ENCODE measurements around the gene GPR37L1.

The GPR37L1 gene

DNA sequence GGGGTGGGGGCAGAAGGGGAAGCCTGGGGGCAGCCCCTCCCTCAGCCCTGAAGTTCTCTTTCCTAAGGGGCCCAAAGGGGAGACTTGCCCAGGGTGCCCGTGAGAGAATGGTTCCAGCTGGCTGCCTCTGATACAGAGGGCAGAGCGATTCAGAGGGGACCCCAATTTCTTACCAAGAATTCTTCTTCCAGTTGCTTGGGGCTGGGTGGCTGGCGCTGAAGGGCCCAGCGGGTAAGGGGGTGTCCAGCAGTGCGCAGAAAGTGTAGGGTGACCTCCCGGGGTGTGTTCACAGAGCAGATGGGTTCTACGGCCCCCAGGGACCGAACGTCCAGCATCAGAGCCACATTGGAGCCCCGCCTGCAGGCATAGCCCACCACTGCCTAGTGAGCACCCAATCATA lies 35.2 kb downstream of the GPR37L1 start:
- DNase-seq (ENCODE audit: low spot score), result no peak
- TF ChIP-seq, protein P1, sequence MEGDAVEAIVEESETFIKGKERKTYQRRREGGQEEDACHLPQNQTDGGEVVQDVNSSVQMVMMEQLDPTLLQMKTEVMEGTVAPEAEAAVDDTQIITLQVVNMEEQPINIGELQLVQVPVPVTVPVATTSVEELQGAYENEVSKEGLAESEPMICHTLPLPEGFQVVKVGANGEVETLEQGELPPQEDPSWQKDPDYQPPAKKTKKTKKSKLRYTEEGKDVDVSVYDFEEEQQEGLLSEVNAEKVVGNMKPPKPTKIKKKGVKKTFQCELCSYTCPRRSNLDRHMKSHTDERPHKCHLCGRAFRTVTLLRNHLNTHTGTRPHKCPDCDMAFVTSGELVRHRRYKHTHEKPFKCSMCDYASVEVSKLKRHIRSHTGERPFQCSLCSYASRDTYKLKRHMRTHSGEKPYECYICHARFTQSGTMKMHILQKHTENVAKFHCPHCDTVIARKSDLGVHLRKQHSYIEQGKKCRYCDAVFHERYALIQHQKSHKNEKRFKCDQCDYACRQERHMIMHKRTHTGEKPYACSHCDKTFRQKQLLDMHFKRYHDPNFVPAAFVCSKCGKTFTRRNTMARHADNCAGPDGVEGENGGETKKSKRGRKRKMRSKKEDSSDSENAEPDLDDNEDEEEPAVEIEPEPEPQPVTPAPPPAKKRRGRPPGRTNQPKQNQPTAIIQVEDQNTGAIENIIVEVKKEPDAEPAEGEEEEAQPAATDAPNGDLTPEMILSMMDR (IDR thresholded peaks at IDR 0.05; ENCODE audit: extremely low read depth, insufficient read depth, missing control alignments), result no peak
- in situ Hi-C loops (cut with MboI; ENCODE audit: low pct_unique_long_range_greater_than_20kb, low sequenced_read_pairs, unreplicated experiment), result no loop called here

DNA sequence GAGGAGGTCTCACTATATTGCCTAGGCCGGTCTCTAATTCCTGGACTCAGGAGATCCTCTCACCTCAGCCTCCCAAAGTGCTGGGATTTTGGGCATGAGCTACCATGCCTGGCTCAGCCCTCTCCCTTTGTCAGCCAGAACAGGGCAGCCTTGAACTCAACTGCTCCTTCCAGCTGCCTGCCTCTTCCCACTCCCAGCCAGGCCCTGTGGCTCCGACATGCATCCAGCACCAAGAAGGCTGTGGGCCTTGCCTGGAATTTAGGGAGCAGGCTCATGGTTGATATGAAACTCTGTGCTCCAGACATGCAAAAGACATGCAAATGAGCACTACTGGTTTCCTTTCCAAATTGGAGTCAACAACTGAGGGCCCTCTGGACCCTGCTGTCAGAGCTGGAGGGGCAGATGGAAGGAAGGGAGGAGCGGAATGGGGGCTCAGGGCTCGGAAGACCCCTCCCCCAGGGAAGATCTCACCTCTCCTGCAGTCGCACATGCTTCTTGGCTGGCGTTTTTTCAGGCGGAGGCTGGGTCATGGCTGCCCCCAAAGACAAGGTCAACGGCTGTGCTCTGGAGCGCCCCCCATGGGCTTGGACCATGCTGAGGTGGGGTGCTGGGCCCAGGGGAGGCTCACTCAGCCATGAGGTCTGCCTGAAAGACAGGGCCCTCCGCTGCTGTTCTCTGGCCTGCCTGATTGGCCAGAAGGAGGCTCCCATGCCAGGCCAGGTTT lies 36.3 kb downstream of the GPR37L1 start:
- no peak for DNase-seq (ENCODE audit: low spot score)
- TF ChIP-seq, protein P1 (IDR thresholded peaks at IDR 0.05; ENCODE audit: extremely low read depth, insufficient read depth, missing control alignments), result peak; percentile 67
- in situ Hi-C loops (cut with MboI; ENCODE audit: low pct_unique_long_range_greater_than_20kb, low sequenced_read_pairs, unreplicated experiment), result no loop called here

DNA sequence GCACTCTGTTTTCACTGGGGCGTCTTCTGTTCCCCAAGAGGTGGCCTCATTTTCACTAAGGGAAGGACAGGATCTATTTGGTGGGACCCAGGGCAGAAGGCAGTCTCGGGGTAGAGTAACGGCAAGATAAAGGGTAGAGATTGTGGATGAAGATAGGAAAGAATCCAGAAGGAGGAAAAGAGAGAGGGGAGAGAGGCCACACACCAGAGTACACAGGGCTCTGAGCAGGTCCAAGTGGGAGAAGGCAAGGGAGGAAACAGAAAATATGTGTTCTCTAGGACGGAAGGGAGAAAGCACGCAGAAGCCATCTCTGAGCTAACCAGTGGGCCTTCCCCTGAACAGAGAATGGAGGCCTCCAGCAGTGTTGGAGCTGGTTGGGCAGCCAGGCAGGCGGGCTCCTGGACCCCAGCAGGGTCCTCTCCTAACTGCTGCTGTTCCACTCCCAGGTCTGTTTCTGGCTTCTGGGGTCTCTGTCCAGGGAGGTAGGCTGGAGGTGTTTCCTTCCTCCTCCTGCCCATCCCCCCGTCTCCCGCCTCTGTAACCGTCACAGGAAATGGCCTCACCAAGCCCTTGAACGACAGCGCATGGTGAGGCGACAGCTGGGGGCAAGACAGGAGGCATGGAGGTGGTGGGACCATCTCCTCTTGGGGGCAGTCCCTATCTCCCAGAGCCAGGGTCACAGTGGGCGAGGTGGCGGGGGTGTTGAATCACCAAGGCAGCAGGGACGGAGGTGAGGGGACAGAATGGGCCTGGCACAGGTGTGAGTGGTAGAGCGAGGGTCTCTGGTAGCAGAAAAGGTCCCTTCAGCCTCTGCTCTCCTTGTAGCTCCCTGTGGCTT lies 37.0 kb downstream of the GPR37L1 start:
- in situ Hi-C loops (cut with MboI; ENCODE audit: low pct_unique_long_range_greater_than_20kb, low sequenced_read_pairs, unreplicated experiment), result no loop called here
- peak; percentile 57 for DNase-seq (ENCODE audit: low spot score)
- TF ChIP-seq, protein P1 (IDR thresholded peaks at IDR 0.05; ENCODE audit: extremely low read depth, insufficient read depth, missing control alignments), result no peak

DNA sequence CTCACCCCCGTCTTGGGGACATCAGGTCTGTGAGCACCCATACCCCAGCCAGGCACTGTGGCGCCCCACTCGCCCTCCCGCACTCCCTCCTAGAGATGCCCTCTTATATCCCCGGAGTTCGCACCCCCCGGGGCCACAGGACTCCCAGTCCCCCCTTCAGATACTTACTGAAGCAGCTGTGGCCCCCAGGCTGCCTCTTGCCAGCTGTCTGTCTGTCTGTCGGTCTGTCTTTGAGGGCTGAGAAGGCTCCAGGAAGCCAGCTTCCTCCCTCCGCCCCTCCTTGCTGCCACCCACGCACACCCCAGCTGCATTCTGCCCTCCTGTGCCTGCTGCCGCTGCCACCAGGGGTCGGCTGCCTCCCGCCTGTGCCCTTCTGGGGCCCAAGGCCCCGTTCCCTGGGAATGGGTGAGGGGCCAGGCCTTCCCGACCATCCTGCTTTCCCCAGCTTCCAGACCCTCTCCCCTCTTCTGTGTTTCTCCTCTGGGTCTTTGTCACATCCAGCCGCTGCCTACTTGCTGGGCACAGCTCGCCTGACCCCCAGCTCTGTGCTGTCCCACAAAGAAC lies 37.7 kb downstream of the GPR37L1 start, which contains the start of gene PTPN7:
Gene PTPN7, minus strand, starts transcription at position 226 of the 564 bp plus-strand sequence. CDS start 1,200 bp downstream, outside the sequence.
- in situ Hi-C loops (cut with MboI; ENCODE audit: low pct_unique_long_range_greater_than_20kb, low sequenced_read_pairs, unreplicated experiment), result no loop called here
- TF ChIP-seq, protein P1 (IDR thresholded peaks at IDR 0.05; ENCODE audit: extremely low read depth, insufficient read depth, missing control alignments), result peak; percentile 68
- DNase-seq (ENCODE audit: low spot score), result peak; percentile 78

DNA sequence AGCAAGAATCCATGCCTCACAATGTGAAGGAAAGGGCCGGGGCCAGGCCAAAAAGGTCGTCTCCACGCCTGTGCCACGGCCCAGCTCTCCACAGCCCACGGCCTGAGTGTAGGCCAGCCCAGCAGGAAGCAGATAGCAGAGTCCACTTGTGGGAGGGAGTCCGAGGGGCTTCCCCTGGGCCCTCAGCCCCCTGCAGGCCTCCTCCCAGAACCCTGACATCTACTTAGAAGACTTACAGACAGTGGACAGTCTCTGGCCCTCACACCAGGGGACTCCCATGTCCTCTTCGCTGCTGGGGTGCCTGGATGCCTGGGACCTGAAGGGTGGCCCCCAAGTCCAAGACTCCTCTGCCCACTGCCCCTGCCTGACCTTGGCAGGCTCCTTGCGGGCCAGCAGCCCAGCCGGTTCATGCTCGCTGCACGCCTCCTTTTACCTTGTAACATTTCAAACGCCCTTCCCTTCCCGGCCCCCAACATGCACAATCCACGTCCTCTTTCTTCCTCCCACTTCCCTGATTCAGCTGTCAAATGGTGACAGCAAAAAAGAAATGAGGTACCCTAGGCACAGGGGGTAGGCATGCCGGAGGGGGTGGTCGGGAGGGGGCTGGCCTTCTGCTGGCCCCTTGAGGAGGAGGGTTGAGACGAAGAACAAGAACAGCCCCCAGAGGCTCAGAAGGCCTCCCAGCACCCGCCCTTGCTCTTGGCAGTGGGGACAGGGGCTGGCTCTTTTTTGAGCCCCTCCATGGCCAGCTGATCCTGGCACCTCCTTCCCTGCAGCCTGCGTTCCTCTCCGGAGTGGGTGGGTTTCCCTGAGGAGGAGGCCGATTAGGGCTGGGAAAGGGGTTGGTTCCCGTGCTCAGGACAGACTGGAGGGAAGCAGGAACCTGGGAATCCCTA lies 38.7 kb downstream of the GPR37L1 start:
- TF ChIP-seq, protein P1 (IDR thresholded peaks at IDR 0.05; ENCODE audit: extremely low read depth, insufficient read depth, missing control alignments), result no peak
- in situ Hi-C loops (cut with MboI; ENCODE audit: low pct_unique_long_range_greater_than_20kb, low sequenced_read_pairs, unreplicated experiment), result no loop called here
- DNase-seq (ENCODE audit: low spot score), result no peak

DNA sequence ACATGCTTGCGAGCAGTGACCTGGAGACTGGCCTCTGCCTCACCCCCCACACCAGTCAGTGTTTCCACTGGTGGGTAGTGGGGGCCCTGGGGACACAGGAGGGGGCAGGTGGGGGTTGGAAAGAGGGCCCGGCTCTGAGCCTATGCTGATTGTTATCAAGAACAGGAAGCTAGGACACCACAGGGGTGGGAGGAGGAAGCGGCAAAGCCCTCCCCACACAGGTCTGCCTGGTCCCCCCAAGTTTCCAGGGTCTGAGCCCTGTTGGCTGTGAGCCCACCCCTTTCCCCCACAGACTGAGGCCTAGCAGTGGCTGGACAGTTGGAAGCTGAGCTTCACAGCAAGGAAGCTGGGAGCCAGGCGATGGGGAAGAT lies 39.3 kb downstream of the GPR37L1 start:
- TF ChIP-seq, protein P1 (IDR thresholded peaks at IDR 0.05; ENCODE audit: extremely low read depth, insufficient read depth, missing control alignments), result no peak

More for the DNA sequence above, 39.3 kb downstream of the GPR37L1 start:
- in situ Hi-C loops (cut with MboI; ENCODE audit: low pct_unique_long_range_greater_than_20kb, low sequenced_read_pairs, unreplicated experiment), result no loop called here
- peak; percentile 63 for DNase-seq (ENCODE audit: low spot score)
